Mesenchymal stem cell (in vitro differentiated cells and primary cell): ENCODE data around the gene SLN.

Experiments used
- DNase-seq: peaks from one replicate; pipeline ENCODE4 v3.0.0-alpha.2; 2013
- H2AFZ ChIP-seq: one replicate; pipeline ENCODE4 v1.6.1; 2013; ENCODE audit warnings: low read depth, mild to moderate bottlenecking, control low read depth, inconsistent platforms, low read length, moderate library complexity
- H2AK5ac ChIP-seq: 2 replicates; pipeline ENCODE4 v1.6.1; 2013; ENCODE audit warnings: low read length, moderate library complexity, mild to moderate bottlenecking, inconsistent platforms; ENCODE audit not compliant: severe bottlenecking
- H2BK120ac ChIP-seq: one replicate; pipeline ENCODE4 v1.6.1; 2013; ENCODE audit warnings: low read depth, mild to moderate bottlenecking, inconsistent platforms, low read length, moderate library complexity
- H2BK12ac ChIP-seq, 2 experiments: one replicate each; pipeline ENCODE4 v1.6.1; 2013; ENCODE audit warnings: inconsistent platforms in 2 of 2, low read length in 2 of 2, mild to moderate bottlenecking in 2 of 2, moderate library complexity in 2 of 2, control low read depth in 1 of 2
- H2BK15ac ChIP-seq: one replicate; pipeline ENCODE4 v1.6.1; 2013; ENCODE audit warnings: mild to moderate bottlenecking, low read depth, inconsistent platforms; ENCODE audit not compliant: poor library complexity, severe bottlenecking
- H2BK5ac ChIP-seq: 2 replicates; pipeline ENCODE4 v1.6.1; 2013; ENCODE audit warnings: low read depth, mild to moderate bottlenecking, low read length, control low read depth, inconsistent platforms; ENCODE audit not compliant: poor library complexity, severe bottlenecking
- H3K14ac ChIP-seq, 2 experiments: one replicate each; pipeline ENCODE4 v1.6.1; 2013; ENCODE audit warnings: inconsistent platforms in 2 of 2, low read length in 2 of 2, control low read depth in 1 of 2, mild to moderate bottlenecking in 1 of 2, moderate library complexity in 1 of 2
- H3K18ac ChIP-seq, 2 experiments: one replicate each; pipeline ENCODE4 v1.6.1; 2013; ENCODE audit warnings: inconsistent platforms in 2 of 2, low read length in 2 of 2, control low read depth in 1 of 2, low read depth in 1 of 2, mild to moderate bottlenecking in 1 of 2
- H3K23ac ChIP-seq, 2 experiments: one replicate each; pipeline ENCODE4 v1.6.1; 2013; ENCODE audit warnings: inconsistent platforms in 2 of 2, low read length in 2 of 2, mild to moderate bottlenecking in 2 of 2, moderate library complexity in 2 of 2, control low read depth in 1 of 2
- H3K27ac ChIP-seq: 2 replicates; pipeline ENCODE4 v1.5.1; 2013; ENCODE audit warnings: mild to moderate bottlenecking, moderate library complexity, low read length, control low read depth, inconsistent platforms; ENCODE audit not compliant: poor library complexity, severe bottlenecking
- H3K27me3 ChIP-seq, 2 experiments: 2 replicates each; pipeline versions ENCODE4 v1.6.1 to v1.7.0; 2013; ENCODE audit warnings: low read length in 2 of 2, mild to moderate bottlenecking in 2 of 2, moderate library complexity in 2 of 2, control low read depth in 1 of 2, inconsistent platforms in 1 of 2; ENCODE audit not compliant: control insufficient read depth in 1 of 2, insufficient read depth in 1 of 2
- H3K36me3 ChIP-seq, 2 experiments: 2 replicates each; pipeline versions ENCODE4 v1.6.1 to v1.7.0; 2013; ENCODE audit warnings: low read length in 2 of 2, control low read depth in 1 of 2, inconsistent platforms in 1 of 2, low read depth in 1 of 2, mild to moderate bottlenecking in 1 of 2; ENCODE audit not compliant: insufficient read depth in 2 of 2, control insufficient read depth in 1 of 2
- H3K4ac ChIP-seq, 2 experiments: one replicate each; pipeline ENCODE4 v1.6.1; 2013; ENCODE audit warnings: inconsistent platforms in 2 of 2, low read length in 2 of 2, mild to moderate bottlenecking in 2 of 2, moderate library complexity in 2 of 2, control low read depth in 1 of 2, low read depth in 1 of 2
- H3K4me1 ChIP-seq: 2 replicates; pipeline ENCODE4 v1.6.1; 2013; ENCODE audit warnings: low read depth, low read length, control low read depth; ENCODE audit not compliant: control insufficient read depth, insufficient read depth
- H3K4me2 ChIP-seq: 2 replicates; pipeline ENCODE4 v1.6.1; 2013; ENCODE audit warnings: low read length, mild to moderate bottlenecking, inconsistent platforms; ENCODE audit not compliant: poor library complexity, severe bottlenecking
- H3K4me3 ChIP-seq, 2 experiments: 2 replicates each; pipeline versions ENCODE4 v1.5.1 to v1.7.0; 2013; ENCODE audit warnings: low read length in 2 of 2, mild to moderate bottlenecking in 2 of 2, control low read depth in 1 of 2, low read depth in 1 of 2; ENCODE audit not compliant: insufficient read depth in 1 of 2
- H3K79me1 ChIP-seq: replicated peaks from 2 replicates; pipeline ENCODE4 v1.6.1; 2013; ENCODE audit warnings: mild to moderate bottlenecking, control low read depth, low read length, inconsistent platforms; ENCODE audit not compliant: poor library complexity, severe bottlenecking
- H3K9ac ChIP-seq: 2 replicates; pipeline ENCODE4 v1.7.0; 2013; ENCODE audit warnings: mild to moderate bottlenecking, low read length, moderate library complexity
- H3K9me3 ChIP-seq: 2 replicates; pipeline ENCODE4 v1.7.0; 2013; ENCODE audit warnings: mild to moderate bottlenecking, low read length; ENCODE audit not compliant: control insufficient read depth
- H4K8ac ChIP-seq: one replicate; pipeline ENCODE4 v1.6.1; 2013; ENCODE audit warnings: inconsistent platforms, mild to moderate bottlenecking, low read length, moderate library complexity
- H4K91ac ChIP-seq: one replicate; pipeline ENCODE4 v1.6.1; 2013; ENCODE audit warnings: mild to moderate bottlenecking, low read length, inconsistent platforms
- WGBS: methylation state at CpG from one replicate; pipeline ENCODE4 v1.1.7; 2013; ENCODE audit warnings: mixed read lengths; 5-methylcytosine and 5-hydroxymethylcytosine counted together

Gene SLN

DNA sequence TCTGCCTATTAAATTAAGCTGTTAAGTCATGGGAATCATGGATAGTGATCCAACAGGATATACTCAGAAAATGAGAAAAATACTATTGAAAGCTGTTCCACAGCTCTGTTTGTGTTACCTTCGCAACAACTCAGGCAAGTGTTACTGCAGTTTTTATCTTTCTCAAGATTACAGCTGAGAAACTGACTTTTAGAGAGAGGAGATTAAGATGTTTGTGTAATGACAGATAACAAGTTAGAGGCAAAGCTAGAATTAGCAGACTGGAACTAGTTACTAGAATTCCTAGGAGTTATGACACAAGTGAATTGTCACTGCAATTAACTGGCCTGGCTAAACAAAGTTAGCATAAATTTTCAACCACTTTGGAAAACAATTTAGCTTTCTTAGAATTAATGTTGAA, 1.6 kb downstream of the SLN start:
- no peak overlapping the region for H3K27ac ChIP-seq
- H2AFZ ChIP-seq, result no peak overlapping the region
- H3K27me3 ChIP-seq, result peaks cover 0 to 17% of the 10 kb centered on the region in 2 experiments
- H3K36me3 ChIP-seq, result no peaks in the 10 kb centered on the region
- peaks cover 2% of the 10 kb centered on the region for H3K4me1 ChIP-seq
- 77% methylated on average over 1 of the region's 1 CpG for WGBS
- H3K79me1 ChIP-seq, result no peaks in the 10 kb centered on the region
- no peak overlapping the region for H3K14ac ChIP-seq
- H2AK5ac ChIP-seq, result no peak overlapping the region
- H4K8ac ChIP-seq, result no peak overlapping the region
- H2BK5ac ChIP-seq, result no peak overlapping the region
- no peak overlapping the region for H2BK12ac ChIP-seq
- H2BK15ac ChIP-seq, result no peak overlapping the region
- no peak for DNase-seq
- no peak overlapping the region for H3K9ac ChIP-seq
- H4K91ac ChIP-seq, result no peak overlapping the region
- H3K9me3 ChIP-seq, result no peaks in the 10 kb centered on the region
- H2BK120ac ChIP-seq, result no peak overlapping the region
- H3K4me2 ChIP-seq, result no peak overlapping the region
- H3K4me3 ChIP-seq, result no peak overlapping the region
- no peak overlapping the region for H3K4ac ChIP-seq
- no peak overlapping the region for H3K23ac ChIP-seq
- no peak overlapping the region for H3K18ac ChIP-seq

DNA sequence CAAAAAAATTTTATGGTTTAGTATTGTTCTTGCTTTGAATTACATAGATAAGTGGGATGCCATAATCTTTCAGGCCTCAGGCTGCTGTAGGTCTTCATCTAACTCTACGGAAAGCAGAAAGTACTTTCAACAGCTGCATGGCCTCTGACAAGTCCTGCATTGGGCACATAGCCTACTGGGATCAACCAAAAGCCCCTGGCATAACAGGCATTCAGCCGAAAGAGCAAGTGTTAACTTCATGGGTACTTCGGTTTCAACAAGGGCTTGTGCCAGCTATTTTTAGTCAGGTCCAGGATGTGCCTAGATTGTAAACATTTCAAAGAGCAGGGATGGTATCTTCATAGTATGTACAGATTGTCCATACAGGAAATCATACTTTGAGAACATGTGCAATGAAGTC, 3.1 kb downstream of the SLN start:
- Histone ChIP-seq H3K27me3 (peaks cover 0 to 17% of the 10 kb centered on the region in 2 experiments), H4K8ac (no peak overlapping the region), H3K4me3 (no peak overlapping the region), H3K14ac (no peak overlapping the region), H3K23ac (no peak overlapping the region), H3K79me1 (no peaks in the 10 kb centered on the region), H3K4me1 (peaks cover 2% of the 10 kb centered on the region), H4K91ac (no peak overlapping the region), H2AFZ (no peak overlapping the region), H2AK5ac (no peak overlapping the region), H3K4me2 (no peak overlapping the region), H2BK120ac (no peak overlapping the region), H3K36me3 (no peaks in the 10 kb centered on the region), H3K9ac (no peak overlapping the region), H2BK15ac (no peak overlapping the region), H3K27ac (no peak overlapping the region), H3K9me3 (no peaks in the 10 kb centered on the region), H3K4ac (no peak overlapping the region), H3K18ac (no peak overlapping the region), H2BK12ac (no peak overlapping the region), H2BK5ac (no peak overlapping the region)
- WGBS, result 92% methylated on average over 3 of the region's 3 CpGs
- DNase-seq, result no peak

GRCh38 chr11:107707807-107708206, 4.0 kb downstream of the SLN start:
- Histone ChIP-seq H2AK5ac (no peak overlapping the region), H3K23ac (no peak overlapping the region), H3K27ac (no peak overlapping the region), H3K79me1 (no peaks in the 10 kb centered on the region), H3K18ac (no peak overlapping the region), H3K4me1 (peaks cover 2% of the 10 kb centered on the region), H3K4me2 (no peak overlapping the region), H3K4me3 (no peak overlapping the region), H2BK15ac (no peak overlapping the region), H2AFZ (no peak overlapping the region), H4K8ac (no peak overlapping the region), H3K36me3 (no peaks in the 10 kb centered on the region), H2BK5ac (no peak overlapping the region), H3K9me3 (no peaks in the 10 kb centered on the region), H4K91ac (no peak overlapping the region), H2BK12ac (no peak overlapping the region), H2BK120ac (no peak overlapping the region), H3K4ac (no peak overlapping the region), H3K27me3 (peaks cover 0 to 17% of the 10 kb centered on the region in 2 experiments), H3K9ac (no peak overlapping the region), H3K14ac (no peak overlapping the region)
- 52% methylated on average over 4 of the region's 4 CpGs for WGBS
- DNase-seq, result no peak

- Histone ChIP-seq H3K14ac (no peak overlapping the region), H2BK5ac (no peak overlapping the region), H2AFZ (no peak overlapping the region), H3K36me3 (no peaks in the 10 kb centered on the region), H3K4ac (no peak overlapping the region), H3K4me2 (no peak overlapping the region), H2BK120ac (no peak overlapping the region), H3K9ac (no peak overlapping the region), H2BK15ac (no peak overlapping the region), H3K4me3 (no peak overlapping the region), H2AK5ac (no peak overlapping the region), H3K4me1 (peaks cover 2% of the 10 kb centered on the region), H3K9me3 (no peaks in the 10 kb centered on the region), H3K79me1 (no peaks in the 10 kb centered on the region), H3K27ac (no peak overlapping the region), H3K18ac (no peak overlapping the region), H3K27me3 (peaks cover 0 to 17% of the 10 kb centered on the region in 2 experiments), H4K91ac (no peak overlapping the region), H4K8ac (no peak overlapping the region), H2BK12ac (no peak overlapping the region), H3K23ac (no peak overlapping the region)
- WGBS, result 100% methylated on average over 2 of the region's 3 CpGs
- DNase-seq, result no peak
Measured at GRCh38 chr11:107707215-107707671, 4.6 kb downstream of the SLN start.
